WTC11 (cell line): Measurements from ENCODE around the gene DNM3.

ENCODE experiments used
- AR ChIP-seq: fragments of 250-450 bp; sonication (Bioruptor Pico); IDR thresholded peaks from 2 replicates; pipeline ENCODE4 v1.9.0; 2021; ENCODE audit warnings: mild to moderate bottlenecking
- CREB1 ChIP-seq: sonication (generic); formaldehyde crosslinking; IDR thresholded peaks from 2 replicates; pipeline ENCODE4 v1.8.0; 2023; ENCODE audit warnings: mild to moderate bottlenecking, missing genetic modification reagents
- CTCF ChIP-seq: fragments of 200-600 bp; IDR thresholded peaks from 2 replicates; pipeline ENCODE4 v1.8.0; 2022; ENCODE audit warnings: antibody characterized with exemption
- ESRRA ChIP-seq: sonication (generic); formaldehyde crosslinking; IDR thresholded peaks from 2 replicates; pipeline ENCODE4 v1.8.1; 2022; ENCODE audit warnings: mild to moderate bottlenecking, missing genetic modification reagents, borderline replicate concordance
- FOXK1 ChIP-seq: sonication (generic); formaldehyde crosslinking; IDR thresholded peaks from 2 replicates; pipeline ENCODE4 v1.8.0; 2022; ENCODE audit warnings: mild to moderate bottlenecking, moderate library complexity, missing genetic modification reagents
- IRF1 ChIP-seq: sonication (generic); formaldehyde crosslinking; IDR thresholded peaks from 2 replicates; pipeline ENCODE4 v1.8.0; 2023; ENCODE audit warnings: missing genetic modification reagents
- MAX ChIP-seq: sonication (generic); formaldehyde crosslinking; IDR thresholded peaks from 2 replicates; pipeline ENCODE4 v1.8.0; 2022; ENCODE audit warnings: mild to moderate bottlenecking, missing genetic modification reagents
- PRRX2 ChIP-seq: fragments of 250-450 bp; sonication (Bioruptor Pico); IDR thresholded peaks from 2 replicates; pipeline ENCODE4 v1.8.0; 2021; ENCODE audit warnings: mild to moderate bottlenecking

GRCh38 chr1:172239901-172240300 lies 398.6 kb downstream of the DNM3 start:
- TF ChIP-seq CTCF (no peak), AR (CRISPR knock-in tag) (no peak), MAX (CRISPR knock-in tag) (no peak), ESRRA (CRISPR knock-in tag) (no peak), CREB1 (CRISPR knock-in tag) (no peak), FOXK1 (CRISPR knock-in tag) (no peak), PRRX2 (CRISPR knock-in tag) (no peak), IRF1 (CRISPR knock-in tag) (no peak)
